OCI-M1 (cell line): Measurements from ENCODE around the gene STXBP6.
"Not testable (repeated sequence)": the region's sequence is repeated elsewhere in the genome, so short reads cannot be mapped to it uniquely, and the experiment has no call there.

Source experiments
- DNase-seq: peaks from one replicate; lab custom pipeline; 2025; lab: John Stamatoyannopoulos, UW

STXBP6 gene

GRCh38 chr14:24828486-24828885 lies 221.5 kb downstream of the STXBP6 start:
- no peak for DNase-seq

DNA sequence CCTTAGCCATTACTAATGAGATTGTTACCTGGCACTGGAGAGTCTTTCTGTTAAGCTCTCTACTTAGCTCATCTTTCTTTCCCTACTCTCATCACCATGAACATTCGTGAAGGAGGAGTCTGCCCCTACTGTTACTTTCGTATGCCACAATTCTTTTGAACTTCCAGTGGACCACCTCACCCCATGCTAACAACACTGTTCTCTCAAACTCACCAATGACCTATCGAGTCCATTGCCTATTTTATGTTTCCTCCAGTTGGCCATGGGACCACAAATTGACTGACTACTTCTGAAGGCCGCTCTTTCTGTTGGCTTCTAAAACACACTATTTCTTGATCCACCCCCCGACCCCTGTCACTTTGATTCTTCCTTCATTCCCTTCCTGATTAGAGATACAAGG lies 223.6 kb downstream of the STXBP6 start:
- no peak for DNase-seq

DNA sequence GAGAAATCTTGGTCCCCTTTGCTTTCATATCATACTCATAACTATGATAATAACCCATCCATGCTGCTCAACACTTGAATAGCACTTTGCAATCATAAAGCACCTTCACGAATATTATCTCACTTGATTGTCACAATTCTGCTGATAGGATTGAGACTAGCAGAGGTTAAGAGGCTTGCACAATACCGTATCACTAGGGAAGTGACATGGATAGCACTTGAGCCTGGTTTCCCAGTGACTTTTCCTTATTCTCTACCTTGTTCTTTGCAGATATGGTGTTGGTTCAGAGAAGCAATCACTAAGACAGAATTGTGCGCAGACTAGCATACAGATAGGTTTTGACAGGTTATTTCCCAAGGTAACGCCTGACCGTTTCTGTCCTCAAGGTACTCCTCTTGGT lies 229.3 kb downstream of the STXBP6 start:
- no peak for DNase-seq

GRCh38 chr14:24818823-24819341 lies 231.1 kb downstream of the STXBP6 start:
- no peak for DNase-seq

DNA sequence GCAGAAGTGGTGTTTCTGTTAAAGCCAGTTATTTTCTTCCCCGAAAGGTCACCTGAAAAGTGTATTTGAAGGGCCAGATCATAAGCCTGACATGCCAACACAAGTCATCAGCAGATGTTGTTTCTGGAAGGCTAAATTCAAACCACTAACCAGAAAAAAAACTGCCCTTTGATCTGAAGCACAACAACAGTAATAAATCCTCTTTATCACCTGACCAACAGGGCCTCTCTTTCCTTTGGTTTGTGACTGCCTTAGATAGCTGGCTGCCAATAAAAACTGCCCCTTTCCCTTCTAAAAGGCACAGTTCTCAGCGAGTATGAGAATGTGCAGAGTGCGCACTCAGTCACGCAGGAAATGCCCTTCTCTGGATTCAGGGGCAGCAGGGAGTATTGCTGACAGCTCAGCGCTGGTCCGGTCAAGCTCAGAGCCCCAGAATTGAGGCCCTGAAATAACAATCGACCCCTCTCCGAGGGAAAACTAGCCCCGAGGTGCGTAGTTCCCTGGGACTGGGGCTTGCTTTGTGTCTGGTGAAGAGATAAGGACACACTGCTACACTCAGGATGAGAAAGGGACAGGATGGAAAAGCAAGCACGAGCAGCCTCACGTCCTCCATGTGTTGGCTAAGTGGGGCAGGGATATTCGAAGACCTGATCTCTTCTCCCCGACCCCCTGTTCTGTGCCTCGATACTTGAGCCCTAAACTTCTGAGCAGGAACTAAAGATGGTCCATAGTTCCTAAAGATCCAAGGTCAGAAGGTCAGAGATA lies 231.7 kb downstream of the STXBP6 start:
- peak; percentile 85 for DNase-seq

GRCh38 chr14:24817212-24818057 lies 232.5 kb downstream of the STXBP6 start:
- no peak for DNase-seq

DNA sequence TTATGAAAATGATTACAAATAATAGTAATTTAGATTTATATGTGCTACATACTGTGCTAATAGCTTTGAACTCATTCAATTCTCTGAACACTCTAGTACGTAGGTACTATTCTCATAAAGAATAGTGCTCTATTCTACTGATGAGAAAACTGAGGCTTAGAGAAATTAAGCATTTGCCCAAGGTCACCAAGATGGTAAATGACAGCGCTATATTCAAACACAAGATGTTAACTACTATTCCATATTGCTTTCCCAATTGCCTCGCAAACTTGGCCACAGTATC lies 233.1 kb downstream of the STXBP6 start:
- no peak for DNase-seq

- DNase-seq: no peak
Observed at GRCh38 chr14:24816011-24816928, 233.7 kb downstream of the STXBP6 start.

DNA sequence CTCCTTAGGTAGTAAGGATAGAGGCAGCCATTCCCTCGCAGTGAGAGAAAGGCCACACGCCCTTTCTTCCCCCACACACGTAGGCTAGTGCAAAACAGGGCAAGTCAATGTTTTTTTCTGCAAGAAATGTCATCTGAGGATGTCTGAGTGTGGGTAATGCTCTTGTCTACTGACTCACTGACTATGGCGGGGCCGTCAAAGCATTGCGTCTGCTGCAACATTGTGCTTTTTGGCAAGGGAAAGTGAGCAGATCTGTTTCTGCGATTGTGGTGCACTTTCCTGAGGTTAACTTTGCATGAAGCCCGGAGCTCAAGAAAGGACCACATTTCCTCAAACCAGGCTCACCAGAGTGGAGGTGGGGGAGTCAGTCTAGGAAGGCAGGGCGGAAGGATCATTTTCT lies 234.4 kb downstream of the STXBP6 start:
- no peak for DNase-seq

GRCh38 chr14:24814944-24815343 lies 235.0 kb downstream of the STXBP6 start:
- DNase-seq: no peak

DNA sequence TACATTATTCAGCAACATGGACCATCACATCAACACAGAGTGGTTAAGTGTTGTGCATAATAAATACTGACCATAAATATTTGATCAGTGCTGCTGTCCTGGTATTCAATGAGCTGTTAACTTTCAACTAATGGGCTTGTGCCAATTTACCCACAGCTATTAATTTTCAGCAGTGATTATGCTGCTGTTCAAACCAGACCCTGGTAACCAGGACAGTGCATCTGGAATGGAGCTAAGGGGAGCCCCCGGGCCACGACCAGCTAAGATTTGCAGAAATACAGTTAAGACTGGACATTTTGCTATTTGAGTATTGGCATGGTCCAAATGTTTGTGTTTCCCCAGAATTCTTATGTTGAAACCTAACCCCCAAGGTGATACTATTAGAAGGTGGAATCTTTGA lies 235.6 kb downstream of the STXBP6 start:
- DNase-seq: no peak

DNA sequence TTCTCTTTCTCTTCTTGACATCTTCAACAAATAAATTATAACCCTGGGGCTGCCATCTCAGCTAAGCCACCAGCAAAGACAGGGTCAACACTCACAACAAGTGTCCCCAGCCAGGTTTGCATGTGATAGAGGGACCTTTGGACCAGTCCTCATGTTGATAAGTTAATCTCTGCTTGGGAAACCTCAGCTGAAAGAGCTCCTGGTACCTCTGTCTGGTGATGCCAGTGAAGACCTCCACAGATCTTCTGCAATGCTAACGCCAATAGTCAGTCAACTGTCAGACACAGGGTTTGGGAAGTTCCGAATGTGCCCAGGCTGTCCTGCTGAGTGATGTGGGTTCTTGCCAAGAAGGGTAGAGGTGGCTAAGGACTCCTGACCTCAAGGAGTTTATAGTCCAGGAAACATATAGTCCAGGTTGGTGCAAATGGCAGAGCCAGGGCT lies 236.1 kb downstream of the STXBP6 start:
- no peak for DNase-seq

DNA sequence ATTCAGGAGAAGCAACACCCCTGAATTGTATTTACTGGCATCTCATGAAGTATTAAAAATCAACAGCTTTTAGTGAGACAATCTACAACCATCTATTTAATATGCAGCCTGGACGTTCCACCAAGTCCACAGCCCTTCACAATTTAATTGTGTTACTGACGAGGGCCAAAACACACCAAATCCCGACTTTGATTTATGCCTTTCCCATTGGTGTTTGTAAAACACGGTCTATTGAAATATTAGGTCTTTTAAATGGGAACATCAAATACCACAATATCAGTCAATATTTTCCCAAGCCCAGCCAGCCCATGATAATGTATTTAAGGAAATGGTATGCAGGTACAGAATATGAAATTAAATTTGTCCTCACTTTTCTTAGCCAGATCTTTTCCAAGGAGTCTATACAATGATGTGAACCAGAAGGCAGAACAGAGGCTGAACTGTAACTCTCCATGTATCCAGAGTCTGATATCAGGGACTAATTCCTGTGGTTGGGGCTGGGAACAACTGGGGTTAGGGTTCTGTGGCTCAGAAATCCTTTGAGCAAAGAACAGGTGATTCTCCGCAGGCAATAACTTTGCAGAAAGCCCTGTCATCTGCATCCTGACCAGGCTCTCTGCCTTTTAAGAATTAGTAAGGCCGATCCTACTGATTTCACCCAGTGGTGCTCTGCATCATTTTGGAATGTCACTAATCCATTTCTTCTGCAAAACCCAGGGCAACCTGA lies 236.7 kb downstream of the STXBP6 start:
- no peak for DNase-seq

DNA sequence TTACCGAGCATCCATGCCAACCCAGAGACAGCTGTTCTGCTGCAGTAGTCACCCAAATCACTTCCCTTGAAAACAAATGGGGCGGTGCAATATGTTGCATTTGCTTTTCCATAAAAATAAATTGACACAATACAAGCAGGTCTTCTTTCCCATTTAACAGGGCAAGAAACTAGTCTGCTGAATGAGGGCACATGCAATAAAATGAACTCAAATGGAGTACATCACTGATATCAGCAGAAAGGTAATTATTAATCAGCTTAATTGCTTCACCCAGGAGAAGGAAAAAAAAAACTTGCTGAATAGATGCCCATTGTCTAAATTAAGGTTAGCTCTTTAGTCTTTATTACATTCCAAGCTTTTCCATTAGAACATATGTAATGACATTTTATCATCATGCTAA lies 240.8 kb downstream of the STXBP6 start:
- no peak for DNase-seq

DNA sequence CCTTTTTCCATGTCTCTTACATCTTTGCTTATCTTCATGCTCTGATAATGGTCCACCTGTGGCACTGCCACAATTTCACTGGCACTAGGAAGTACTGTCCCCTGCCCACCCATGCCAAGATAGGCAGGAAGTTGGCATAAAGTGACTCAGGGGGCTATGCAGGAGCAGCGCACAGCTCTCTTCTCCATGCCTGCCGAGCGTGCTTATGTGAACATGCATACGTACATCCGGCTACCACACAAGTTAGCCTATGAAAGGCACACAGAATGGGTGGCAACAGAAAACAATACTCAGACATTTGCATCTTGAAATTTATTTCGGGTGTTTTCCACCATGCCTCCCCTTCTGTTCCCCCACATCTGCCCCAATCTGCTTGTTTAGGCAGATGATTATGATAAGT lies 241.5 kb downstream of the STXBP6 start:
- DNase-seq: no peak

- DNase-seq: peak; percentile 73
Observed at GRCh38 chr14:24806061-24806678, 243.8 kb downstream of the STXBP6 start.

GRCh38 chr14:24804552-24805212 lies 245.3 kb downstream of the STXBP6 start:
- no peak for DNase-seq

DNA sequence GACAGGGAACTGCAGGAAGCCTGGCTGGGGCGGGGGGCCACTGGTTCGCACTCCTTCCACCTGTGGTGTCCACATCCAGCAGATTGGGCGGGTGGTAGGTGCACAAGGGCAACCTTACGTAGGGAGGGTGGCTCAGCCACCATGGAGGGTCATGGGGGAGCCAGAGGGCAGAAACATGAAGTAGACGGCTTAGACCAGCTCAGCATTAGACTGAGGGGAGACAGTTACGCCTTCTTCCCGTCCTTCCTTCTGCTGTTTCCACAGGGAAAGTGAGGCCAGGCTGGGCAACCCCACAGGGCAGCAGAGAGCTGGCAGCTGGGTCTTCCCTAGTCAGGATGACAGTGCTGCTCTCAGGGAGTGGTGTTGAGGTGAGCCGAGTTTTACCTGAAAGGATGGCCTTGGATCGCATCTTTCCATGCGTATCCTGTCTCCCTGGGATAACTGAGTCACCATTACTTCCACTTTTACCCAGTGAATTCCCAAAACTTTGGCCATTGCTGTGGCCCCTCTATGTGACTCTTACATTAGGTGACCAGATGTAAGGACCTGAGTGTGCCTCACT lies 245.9 kb downstream of the STXBP6 start:
- no peak for DNase-seq

- DNase-seq: not testable (repeated sequence)
Observed at GRCh38 chr14:24803426-24803825, 246.5 kb downstream of the STXBP6 start.

DNA sequence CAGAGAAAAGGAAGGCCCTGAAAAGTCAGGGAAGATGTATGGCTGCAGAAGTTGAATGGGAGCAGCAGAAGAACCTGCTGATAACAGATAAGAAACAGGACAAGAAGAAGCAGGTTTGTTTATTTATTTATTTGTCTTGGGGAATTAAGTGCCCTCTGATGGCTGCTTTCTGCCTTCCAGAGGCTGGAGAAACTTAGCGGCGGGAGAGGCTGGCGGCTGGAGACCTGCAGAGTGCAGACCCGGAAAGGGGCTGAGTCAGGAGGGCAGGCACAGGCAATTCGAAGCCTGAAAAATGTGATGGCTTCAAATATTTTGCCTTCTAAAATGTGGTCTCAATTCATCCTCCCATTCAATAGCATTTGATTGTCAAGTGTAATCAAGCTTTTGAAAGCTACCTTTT lies 247.7 kb downstream of the STXBP6 start:
- no peak for DNase-seq
